Right cardiac atrium (tissue), 5 donors: ENCODE measurements around the gene FADS2. TPM values are rescaled to one million over a fixed set of nuclear protein-coding genes. Genes with fewer than 3 reads are reported as not detected.

Experiments
- ATAC-seq, 2 donors: fragments of 200-7000 bp; cut with Tn5 transposase; one replicate each; pipeline versions ENCODE4 v1.8.0 to v1.9.1; 2020; ENCODE audit warnings: moderate library complexity in 2 of 2, mild to moderate bottlenecking in 1 of 2
- DNase-seq, 3 donors: peaks; one replicate each; pipeline ENCODE4 v3.0.0-alpha.2; 2020
- H3K27ac ChIP-seq: one replicate; pipeline ENCODE4 v1.5.1; 2013; ENCODE audit warnings: mild to moderate bottlenecking, low read length, control low read depth, moderate library complexity
- H3K27me3 ChIP-seq: one replicate; pipeline ENCODE4 v1.6.1; 2013; ENCODE audit not compliant: control insufficient read depth, insufficient read depth
- H3K4me1 ChIP-seq: one replicate; pipeline ENCODE4 v1.6.1; 2013; ENCODE audit warnings: low read length; ENCODE audit not compliant: control insufficient read depth, insufficient read depth
- H3K4me3 ChIP-seq: one replicate; pipeline ENCODE4 v1.5.1; 2013; ENCODE audit warnings: low read length, control low read depth
- H3K9me3 ChIP-seq: one replicate; pipeline ENCODE4 v1.6.1; 2013; ENCODE audit warnings: low read length; ENCODE audit not compliant: control insufficient read depth
- WGBS: extraction: QIAGEN DNeasy Blood & Tissue Kit; methylation state at CpG from one replicate; pipeline ENCODE4 v1.1.7; 2013; 5-methylcytosine and 5-hydroxymethylcytosine counted together
- intact Hi-C, 4 donors: fragments of 100-400 bp; cut with DNase I; formaldehyde crosslinking; loops; one replicate each; pipeline versions ENCODE4 v1.11.0 to v1.14.0; 2022 to 2023
- polyA plus RNA-seq: library from polyadenylated mRNA; stranded (reverse); fragments of 200-250 nt; gene quantifications from one replicate; pipeline ENCODE4 v1.2.3, GENCODE V29; 2013
- total RNA-seq, 4 donors: library from RNA; stranded (reverse); fragmentation: NEBNext Ultra II Directional; extraction: Animal tissue kit (Norgen Biotek cat#: 25700); gene quantifications; one replicate each; pipeline ENCODE4 v1.2.1, GENCODE V29; 2021
- donor health status: healthy with polysubstance abuse.
- donor health status: DM: no; HTN: yes; CAD: no.
- donor health status: DM: no; HTN: no; CAD: no.
- donor health status: DM: no; HTN: yes; CAD: no; lungs with severe emphysema.
- donor health status: DM: yes; HTN: yes; CAD: no.

Gene FADS2
- total and polyA plus RNA-seq, 5 donors: 16.4 to 38.1 (median 30.6) TPM

DNA sequence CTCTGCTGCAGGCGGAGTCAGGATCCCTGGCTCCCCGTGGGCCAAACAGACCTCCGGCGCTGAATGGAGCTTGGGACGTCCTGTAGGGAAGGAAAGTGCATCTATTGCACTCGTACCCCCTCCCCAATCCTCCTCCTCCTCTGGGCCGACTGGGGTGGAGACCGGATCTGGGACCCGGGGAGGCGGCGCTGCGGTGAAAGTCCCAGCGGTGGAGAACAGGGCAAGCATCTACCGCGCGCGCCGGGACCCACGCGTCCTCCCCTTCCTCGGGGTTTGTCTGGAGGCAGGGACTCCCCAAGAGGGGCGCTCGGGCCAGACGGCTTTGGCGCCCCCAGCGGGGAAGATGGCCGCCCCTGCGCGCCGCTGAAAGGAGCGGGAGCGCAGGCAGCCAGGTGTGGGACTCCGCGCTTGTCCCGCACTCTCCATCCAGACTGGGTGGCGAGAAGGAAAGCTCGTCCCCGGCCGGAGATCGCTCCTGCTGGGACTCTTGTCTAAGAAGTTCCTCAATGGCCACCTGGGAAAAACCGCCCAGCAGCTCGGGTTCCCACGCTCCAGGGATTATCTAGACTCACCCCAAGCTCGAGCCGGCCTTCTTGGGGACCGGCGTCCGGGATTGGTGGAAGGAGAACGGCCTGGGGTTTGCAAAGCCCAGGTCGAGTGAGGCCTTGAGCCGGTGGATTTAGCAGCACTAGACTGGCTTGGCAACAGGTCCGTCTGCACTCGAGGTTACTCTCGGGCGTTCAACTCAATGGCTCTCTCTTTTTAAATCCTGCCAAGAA, 718 bp downstream of the FADS2 start:
- peaks cover 12% of the 10 kb centered on the region for H3K4me1 ChIP-seq
- ATAC-seq (peak; percentile 34 to 36), DNase-seq (peak; percentile 41 to 80 (median 79))
- H3K4me3 ChIP-seq: peak overlapping the region; percentile 65
- intact Hi-C loops: no loop called here
- WGBS: 1% methylated on average over 55 of the region's 55 CpGs
- no peaks in the 10 kb centered on the region for H3K27me3 ChIP-seq
- no peaks in the 10 kb centered on the region for H3K9me3 ChIP-seq
- H3K27ac ChIP-seq: peak overlapping the region; percentile 54

DNA sequence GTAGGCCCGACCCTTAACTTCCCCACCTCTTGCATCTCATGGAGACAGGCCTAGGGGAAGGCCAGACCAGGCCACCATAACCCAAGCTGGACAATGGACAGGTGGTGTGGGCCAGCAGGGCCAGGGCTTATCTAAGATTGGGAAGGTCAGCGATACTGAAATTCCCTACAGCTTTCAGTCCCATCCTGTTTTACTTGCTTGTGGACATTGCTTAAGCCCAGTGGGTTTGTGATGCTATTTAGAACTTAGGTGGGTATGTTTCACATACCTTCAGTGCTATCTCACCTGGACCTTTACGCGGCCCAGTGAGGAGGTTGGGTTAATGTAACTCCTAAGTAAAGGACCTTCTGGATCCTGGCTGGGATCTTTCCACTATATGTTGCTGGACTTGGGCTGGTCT, 1.7 kb downstream of the FADS2 start:
- 75% methylated on average over 4 of the region's 4 CpGs for WGBS
- H3K27me3 ChIP-seq: no peaks in the 10 kb centered on the region
- H3K4me3 ChIP-seq: peak overlapping the region; percentile 65
- ATAC-seq (no peak), DNase-seq (no peak)
- no peaks in the 10 kb centered on the region for H3K9me3 ChIP-seq
- intact Hi-C loops: no loop called here
- peaks cover 18% of the 10 kb centered on the region for H3K4me1 ChIP-seq
- peak overlapping the region; percentile 54 for H3K27ac ChIP-seq

DNA sequence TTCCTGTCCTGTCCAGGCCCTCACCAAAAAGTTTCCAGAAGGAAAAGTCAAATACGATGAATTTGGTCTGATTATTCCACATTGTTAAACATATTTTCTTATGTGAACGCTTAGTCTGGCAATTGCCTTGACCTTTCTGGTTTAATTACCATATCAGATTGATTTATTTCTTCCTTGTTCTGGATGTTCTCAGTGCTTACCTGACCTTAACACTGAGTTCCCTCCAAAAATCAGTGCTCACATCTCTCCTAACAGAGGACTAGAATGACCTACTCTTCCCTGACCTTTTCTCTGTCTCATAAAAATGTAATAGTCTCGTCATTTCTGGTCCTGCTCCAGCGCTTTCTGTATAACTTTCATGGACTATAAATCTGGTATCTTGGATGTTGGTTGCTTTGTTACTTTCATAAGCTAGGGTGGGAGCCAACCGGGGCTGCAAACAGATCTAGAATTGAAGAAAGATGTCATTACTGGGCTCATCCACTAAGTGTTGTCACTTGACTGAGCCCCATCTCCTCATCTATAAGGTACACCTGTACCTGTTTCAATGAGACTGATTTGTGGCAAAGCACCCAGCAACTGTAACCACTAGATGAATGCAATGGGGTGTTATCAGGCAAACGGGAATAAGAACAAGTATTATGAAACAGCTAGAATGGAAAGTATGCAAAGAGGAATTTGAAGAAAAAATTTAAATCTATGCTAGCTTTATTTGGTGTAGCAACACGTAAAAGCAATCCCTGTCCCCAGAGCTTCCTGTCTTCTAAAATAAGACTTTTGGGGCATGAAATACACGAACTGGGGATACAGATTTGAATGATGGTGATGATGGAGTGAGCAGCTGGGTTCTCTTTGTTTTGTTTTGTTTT, 2.4 kb downstream of the FADS2 start:
- ATAC-seq: no peak
- Histone ChIP-seq H3K27me3 (no peaks in the 10 kb centered on the region), H3K27ac (no peak overlapping the region), H3K4me1 (peaks cover 18% of the 10 kb centered on the region), H3K4me3 (no peak overlapping the region), H3K9me3 (no peaks in the 10 kb centered on the region)
- intact Hi-C loops: no loop called here
- no peak for DNase-seq
- 43% methylated on average over 8 of the region's 8 CpGs for WGBS

GRCh38 chr11:61832207-61832606, 4.1 kb downstream of the FADS2 start:
- Histone ChIP-seq H3K27ac (no peak overlapping the region), H3K27me3 (no peaks in the 10 kb centered on the region), H3K4me3 (no peak overlapping the region), H3K9me3 (no peaks in the 10 kb centered on the region), H3K4me1 (peaks cover 18% of the 10 kb centered on the region)
- 92% methylated on average over 4 of the region's 4 CpGs for WGBS
- no peak for ATAC-seq
- DNase-seq: no peak
- intact Hi-C loops: no loop called here

GRCh38 chr11:61832754-61833153, 4.7 kb downstream of the FADS2 start:
- WGBS: 50% methylated on average over 7 of the region's 7 CpGs
- DNase-seq (peak in 1 of 3 donors; percentile 50), ATAC-seq (no peak)
- Histone ChIP-seq H3K4me1 (peaks cover 18% of the 10 kb centered on the region), H3K27ac (no peak overlapping the region), H3K9me3 (no peaks in the 10 kb centered on the region), H3K27me3 (no peaks in the 10 kb centered on the region), H3K4me3 (no peak overlapping the region)
- intact Hi-C loops: no loop called here

DNA sequence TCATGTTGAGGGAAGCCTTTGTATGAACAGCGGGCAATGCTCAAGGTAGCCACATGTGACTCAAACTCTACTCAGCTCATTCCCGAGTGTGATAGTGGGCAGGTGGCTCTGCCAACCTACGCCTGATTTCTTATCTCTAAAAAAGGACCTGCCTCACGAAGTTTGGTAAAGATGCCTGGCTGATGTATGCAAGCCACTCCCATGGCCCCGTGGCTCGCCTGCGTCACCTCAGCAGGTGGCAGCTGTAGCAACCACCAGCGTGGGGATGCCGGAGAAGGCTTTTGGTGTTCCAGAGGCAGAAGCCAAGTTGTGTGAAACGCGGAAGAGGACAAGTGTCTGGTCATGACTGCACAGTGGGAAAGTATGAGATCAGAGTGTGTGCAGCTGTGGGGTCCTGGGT, 5.4 kb downstream of the FADS2 start:
- no peak for ATAC-seq
- WGBS: 80% methylated on average over 11 of the region's 11 CpGs
- H3K27me3 ChIP-seq: no peaks in the 10 kb centered on the region
- DNase-seq: peak in 1 of 3 donors; percentile 21
- no peak overlapping the region for H3K27ac ChIP-seq
- H3K9me3 ChIP-seq: no peaks in the 10 kb centered on the region
- H3K4me1 ChIP-seq: peaks cover 18% of the 10 kb centered on the region
- no peak overlapping the region for H3K4me3 ChIP-seq
- intact Hi-C loops: no loop called here

DNA sequence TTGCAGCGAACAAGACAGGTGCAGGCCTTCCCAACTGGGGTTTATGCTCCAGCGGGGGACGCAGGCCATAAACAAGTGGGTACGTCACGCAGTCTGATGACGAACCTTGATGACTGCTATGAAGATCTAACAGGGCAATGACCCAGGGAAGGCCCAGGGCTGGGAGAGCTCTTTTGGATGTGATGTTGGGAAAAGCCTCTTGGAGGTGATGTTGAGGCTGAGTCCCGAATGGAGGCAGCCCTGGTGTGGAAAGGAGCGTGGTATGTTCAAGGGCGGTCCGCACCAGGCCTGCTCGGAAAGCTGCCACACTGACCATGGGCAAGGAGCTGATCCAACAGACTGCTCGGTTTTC, 5.8 kb downstream of the FADS2 start:
- ATAC-seq (no peak), DNase-seq (peak in 1 of 3 donors; percentile 30)
- peaks cover 18% of the 10 kb centered on the region for H3K4me1 ChIP-seq
- intact Hi-C loops: no loop called here
- 91% methylated on average over 12 of the region's 12 CpGs for WGBS
- peak overlapping the region; percentile 38 for H3K27ac ChIP-seq
- no peaks in the 10 kb centered on the region for H3K27me3 ChIP-seq
- H3K9me3 ChIP-seq: no peaks in the 10 kb centered on the region
- H3K4me3 ChIP-seq: no peak overlapping the region

DNA sequence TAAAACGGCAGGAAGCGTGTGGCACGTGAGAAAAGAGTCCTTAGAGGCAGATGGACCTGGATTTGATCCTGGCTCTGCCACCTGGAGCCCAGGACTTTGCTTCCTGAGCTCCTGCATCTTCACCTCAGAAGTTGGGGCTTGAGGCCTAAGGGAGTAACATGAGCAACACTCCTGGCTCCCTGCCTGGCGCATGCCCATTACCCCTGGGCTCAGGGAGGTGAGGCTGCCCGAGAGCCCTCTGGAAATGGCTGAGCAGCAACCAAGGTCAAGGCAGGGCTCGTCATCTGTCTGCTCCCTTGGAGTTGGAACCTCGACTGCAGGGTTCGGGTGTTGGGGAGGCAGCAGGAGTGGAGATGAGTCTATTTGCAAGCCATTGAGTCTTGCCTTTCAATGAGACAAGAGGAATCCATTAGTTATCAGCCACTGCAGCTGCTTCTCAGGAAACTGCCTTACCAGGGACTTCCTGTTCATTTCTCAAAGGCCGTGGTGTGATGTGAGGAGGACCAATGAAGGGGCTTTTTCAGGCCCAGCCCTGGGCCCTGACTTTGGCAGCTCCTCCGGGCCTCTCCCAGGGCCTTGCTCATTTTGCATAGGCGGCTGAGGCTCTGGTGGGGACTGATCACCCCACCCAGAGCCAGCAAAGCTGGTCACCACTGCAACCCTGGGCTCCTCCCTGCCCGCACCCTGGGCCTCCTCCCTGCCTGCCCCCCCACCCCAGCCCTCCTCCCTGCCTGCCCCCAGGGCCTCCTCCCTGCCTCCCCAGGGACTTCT, 6.4 kb downstream of the FADS2 start:
- H3K9me3 ChIP-seq: no peaks in the 10 kb centered on the region
- no peaks in the 10 kb centered on the region for H3K27me3 ChIP-seq
- DNase-seq (peak; percentile 85 to 90 (median 87)), ATAC-seq (peak; percentile 84 to 93)
- peak overlapping the region; percentile 38 for H3K27ac ChIP-seq
- intact Hi-C loops: no loop called here
- H3K4me3 ChIP-seq: no peak overlapping the region
- peaks cover 14% of the 10 kb centered on the region for H3K4me1 ChIP-seq
- 37% methylated on average over 12 of the region's 12 CpGs for WGBS

DNA sequence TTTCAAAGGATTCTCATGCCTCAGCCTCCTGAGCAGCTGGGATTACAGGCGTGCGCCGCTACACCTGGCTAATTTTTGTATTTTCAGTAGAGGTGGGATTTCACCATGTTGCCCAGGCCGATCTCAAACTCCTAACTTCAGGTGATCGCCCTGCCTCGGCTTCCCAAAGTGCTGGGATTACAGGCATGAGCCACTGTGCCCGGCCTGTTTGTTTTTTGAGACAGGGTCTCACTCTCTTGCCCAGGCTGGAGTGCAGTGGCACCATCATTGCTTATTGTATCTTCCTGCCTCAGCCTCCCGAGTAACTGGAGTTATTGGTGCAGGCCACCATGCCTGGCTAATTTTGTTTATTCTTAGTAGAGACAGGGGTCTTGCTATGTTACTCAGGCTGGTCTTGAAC, 8.1 kb downstream of the FADS2 start:
- no peak for ATAC-seq
- no peaks in the 10 kb centered on the region for H3K9me3 ChIP-seq
- peaks cover 12% of the 10 kb centered on the region for H3K4me1 ChIP-seq
- WGBS: 97% methylated on average over 8 of the region's 8 CpGs
- H3K27me3 ChIP-seq: no peaks in the 10 kb centered on the region
- intact Hi-C loops: no loop called here
- DNase-seq: peak in 1 of 3 donors; percentile 26
- no peak overlapping the region for H3K27ac ChIP-seq
- H3K4me3 ChIP-seq: no peak overlapping the region

GRCh38 chr11:61837411-61838005, 9.4 kb downstream of the FADS2 start:
- Histone ChIP-seq H3K4me3 (no peak overlapping the region), H3K9me3 (no peaks in the 10 kb centered on the region), H3K27me3 (no peaks in the 10 kb centered on the region), H3K27ac (no peak overlapping the region), H3K4me1 (peaks cover 12% of the 10 kb centered on the region)
- ATAC-seq: no peak
- WGBS: 93% methylated on average over 15 of the region's 15 CpGs
- intact Hi-C loops: no loop called here
- peak in 1 of 3 donors; percentile 24 for DNase-seq
